ENCODE measurements around the gene WRNIP1. TPM values are rescaled to one million over a fixed set of nuclear protein-coding genes. Genes with fewer than 3 reads are reported as not detected.

The WRNIP1 gene
- total RNA-seq, 1 experiment from 2014 or later, result 36.3 TPM

DNA sequence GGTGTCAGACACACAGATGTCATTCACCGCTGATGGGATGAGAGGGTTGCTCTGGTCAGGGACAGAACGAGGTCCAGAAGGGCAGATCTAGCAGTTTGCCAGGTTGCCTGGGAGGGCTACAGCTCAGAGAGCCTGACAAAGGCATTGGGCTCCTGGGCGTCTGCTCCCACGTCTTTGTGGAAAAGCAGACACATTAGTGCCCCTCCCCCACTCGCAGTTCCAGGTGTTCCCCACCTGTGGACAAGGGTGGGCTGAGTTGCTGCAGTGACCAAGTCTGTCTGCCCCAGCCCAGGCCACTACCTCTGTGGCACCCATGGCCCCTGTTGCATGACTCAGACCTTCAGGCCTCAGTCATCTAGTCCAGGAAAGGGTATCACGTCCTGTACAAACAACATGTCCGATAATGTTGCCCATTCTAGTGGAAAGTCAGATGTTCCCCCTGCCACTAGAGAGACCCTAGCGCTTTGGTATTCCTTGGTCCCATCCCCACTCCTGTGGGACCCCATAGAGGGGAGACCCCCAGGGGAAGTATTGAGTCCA, 37.4 kb downstream of the WRNIP1 start (continued):
- TF ChIP-seq, protein P1, sequence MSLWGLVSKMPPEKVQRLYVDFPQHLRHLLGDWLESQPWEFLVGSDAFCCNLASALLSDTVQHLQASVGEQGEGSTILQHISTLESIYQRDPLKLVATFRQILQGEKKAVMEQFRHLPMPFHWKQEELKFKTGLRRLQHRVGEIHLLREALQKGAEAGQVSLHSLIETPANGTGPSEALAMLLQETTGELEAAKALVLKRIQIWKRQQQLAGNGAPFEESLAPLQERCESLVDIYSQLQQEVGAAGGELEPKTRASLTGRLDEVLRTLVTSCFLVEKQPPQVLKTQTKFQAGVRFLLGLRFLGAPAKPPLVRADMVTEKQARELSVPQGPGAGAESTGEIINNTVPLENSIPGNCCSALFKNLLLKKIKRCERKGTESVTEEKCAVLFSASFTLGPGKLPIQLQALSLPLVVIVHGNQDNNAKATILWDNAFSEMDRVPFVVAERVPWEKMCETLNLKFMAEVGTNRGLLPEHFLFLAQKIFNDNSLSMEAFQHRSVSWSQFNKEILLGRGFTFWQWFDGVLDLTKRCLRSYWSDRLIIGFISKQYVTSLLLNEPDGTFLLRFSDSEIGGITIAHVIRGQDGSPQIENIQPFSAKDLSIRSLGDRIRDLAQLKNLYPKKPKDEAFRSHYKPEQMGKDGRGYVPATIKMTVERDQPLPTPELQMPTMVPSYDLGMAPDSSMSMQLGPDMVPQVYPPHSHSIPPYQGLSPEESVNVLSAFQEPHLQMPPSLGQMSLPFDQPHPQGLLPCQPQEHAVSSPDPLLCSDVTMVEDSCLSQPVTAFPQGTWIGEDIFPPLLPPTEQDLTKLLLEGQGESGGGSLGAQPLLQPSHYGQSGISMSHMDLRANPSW (CRISPR knock-in tag; conservative IDR thresholded peaks at IDR 0.05; ENCODE audit: low read depth), result no peak
- TF ChIP-seq JAZF1 (CRISPR knock-in tag; IDR thresholded peaks at IDR 0.05) (no peak), CBFB (CRISPR knock-in tag; IDR thresholded peaks at IDR 0.05; ENCODE audit: low read depth) (no peak)

- no peak for DNase-seq (ENCODE audit: low spot score)
- ChIA-PET CTCF (interaction anchor here (1.0 kb wide), 1 partner anchor 149 kb away, joined by 4 read pairs; no protein-coding TSS in a partner anchor), POLR2A (no interaction called here)
- Mint-ChIP-seq H3K4me1 (no peaks in the 10 kb centered on the region), H3K27me3 (ENCODE audit: low read depth) (no peaks in the 10 kb centered on the region), H3K36me3 (0 out of 2 replicates have a peak, but pooled peaks cover 4% of the 10 kb centered on the region), H3K4me3 (no peak overlapping the region), H3K9me3 (peaks cover 5% of the 10 kb centered on the region; the same call in 1 of the 2 replicates), H3K27ac (no peak overlapping the region)
- ATAC-seq, result no peak
- TF ChIP-seq, protein P2, sequence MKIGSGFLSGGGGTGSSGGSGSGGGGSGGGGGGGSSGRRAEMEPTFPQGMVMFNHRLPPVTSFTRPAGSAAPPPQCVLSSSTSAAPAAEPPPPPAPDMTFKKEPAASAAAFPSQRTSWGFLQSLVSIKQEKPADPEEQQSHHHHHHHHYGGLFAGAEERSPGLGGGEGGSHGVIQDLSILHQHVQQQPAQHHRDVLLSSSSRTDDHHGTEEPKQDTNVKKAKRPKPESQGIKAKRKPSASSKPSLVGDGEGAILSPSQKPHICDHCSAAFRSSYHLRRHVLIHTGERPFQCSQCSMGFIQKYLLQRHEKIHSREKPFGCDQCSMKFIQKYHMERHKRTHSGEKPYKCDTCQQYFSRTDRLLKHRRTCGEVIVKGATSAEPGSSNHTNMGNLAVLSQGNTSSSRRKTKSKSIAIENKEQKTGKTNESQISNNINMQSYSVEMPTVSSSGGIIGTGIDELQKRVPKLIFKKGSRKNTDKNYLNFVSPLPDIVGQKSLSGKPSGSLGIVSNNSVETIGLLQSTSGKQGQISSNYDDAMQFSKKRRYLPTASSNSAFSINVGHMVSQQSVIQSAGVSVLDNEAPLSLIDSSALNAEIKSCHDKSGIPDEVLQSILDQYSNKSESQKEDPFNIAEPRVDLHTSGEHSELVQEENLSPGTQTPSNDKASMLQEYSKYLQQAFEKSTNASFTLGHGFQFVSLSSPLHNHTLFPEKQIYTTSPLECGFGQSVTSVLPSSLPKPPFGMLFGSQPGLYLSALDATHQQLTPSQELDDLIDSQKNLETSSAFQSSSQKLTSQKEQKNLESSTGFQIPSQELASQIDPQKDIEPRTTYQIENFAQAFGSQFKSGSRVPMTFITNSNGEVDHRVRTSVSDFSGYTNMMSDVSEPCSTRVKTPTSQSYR (CRISPR knock-in tag; IDR thresholded peaks at IDR 0.05), result no peak
These were observed 38.7 kb downstream of the WRNIP1 start for GRCh38 chr6:2803731-2804429.

DNA sequence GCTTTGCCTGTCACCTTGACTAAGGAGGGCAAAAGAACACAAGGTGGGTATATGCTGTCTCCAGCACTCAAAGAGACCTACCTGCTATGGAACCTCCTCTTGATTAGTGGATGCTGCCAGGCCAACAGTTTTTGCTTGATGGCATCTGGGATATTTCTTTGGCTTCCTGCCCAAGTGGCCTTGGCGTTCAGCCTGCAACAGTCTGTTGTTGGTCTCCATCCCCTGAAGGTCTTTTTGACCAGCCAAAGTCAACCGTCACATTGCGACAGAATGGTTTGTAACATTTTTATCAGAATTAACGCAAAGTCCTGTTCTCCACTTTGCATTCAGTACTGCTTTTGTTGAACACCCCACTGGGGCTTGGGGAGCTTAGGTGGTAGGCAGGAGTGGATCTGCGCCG, 39.3 kb downstream of the WRNIP1 start:
- DNase-seq (ENCODE audit: low spot score), result no peak
- Mint-ChIP-seq H3K4me1 (no peaks in the 10 kb centered on the region), H3K36me3 (0 out of 2 replicates have a peak, but pooled peaks cover 4% of the 10 kb centered on the region), H3K4me3 (no peak overlapping the region), H3K9me3 (peaks cover 5% of the 10 kb centered on the region; the same call in 1 of the 2 replicates), H3K27me3 (ENCODE audit: low read depth) (no peaks in the 10 kb centered on the region), H3K27ac (no peak overlapping the region)
- ChIA-PET CTCF (interaction anchor here (1.0 kb wide), 1 partner anchor 148 kb away, joined by 4 read pairs; no protein-coding TSS in a partner anchor), POLR2A (no interaction called here)
- TF ChIP-seq USF2 (CRISPR knock-in tag; IDR thresholded peaks at IDR 0.05), result no peak
- no peak for TF ChIP-seq MYBL2 (CRISPR knock-in tag; IDR thresholded peaks at IDR 0.05)
- TF ChIP-seq E2F5 (CRISPR knock-in tag; IDR thresholded peaks at IDR 0.05), result no peak
- no peak for TF ChIP-seq ZNF263 (CRISPR knock-in tag; IDR thresholded peaks at IDR 0.05; ENCODE audit: low read depth)
- TF ChIP-seq PRDM15 (CRISPR knock-in tag; IDR thresholded peaks at IDR 0.05), result no peak
- no peak for TF ChIP-seq NFE2L1 (CRISPR knock-in tag; IDR thresholded peaks at IDR 0.05)
- no peak for TF ChIP-seq ZNF425 (CRISPR knock-in tag; conservative IDR thresholded peaks at IDR 0.05)
- TF ChIP-seq TCF7 (CRISPR knock-in tag; IDR thresholded peaks at IDR 0.05; ENCODE audit: low read depth), result no peak
- no peak for TF ChIP-seq ZNF121 (CRISPR knock-in tag; IDR thresholded peaks at IDR 0.05)
- no peak for TF ChIP-seq ZNF423 (CRISPR knock-in tag; IDR thresholded peaks at IDR 0.05)
- no peak for ATAC-seq

Data from WTC11 (cell line).